ENCODE results near the gene ABHD17A. TPM values are rescaled to one million over a fixed set of nuclear protein-coding genes. Genes with fewer than 3 reads are reported as not detected.

The ABHD17A gene
- total RNA-seq, 1 experiment from 2014 or later = 60.7 TPM

GRCh38 chr19:1860821-1861598 is 24.3 kb downstream of the ABHD17A start (continued):
- TF ChIP-seq STAT6 (CRISPR knock-in tag; conservative IDR thresholded peaks at IDR 0.05; ENCODE audit: low read depth) = no peak
- TF ChIP-seq EMX1 (CRISPR knock-in tag; IDR thresholded peaks at IDR 0.05) = no peak
- no peak for TF ChIP-seq ZNF219 (CRISPR knock-in tag; IDR thresholded peaks at IDR 0.05; ENCODE audit: borderline replicate concordance)

GRCh38 chr19:1860042-1860775 is 25.1 kb downstream of the ABHD17A start:
- no peak for ATAC-seq
- Mint-ChIP-seq H3K9me3 (no peaks in the 10 kb centered on the region), H3K27me3 (ENCODE audit: low read depth) (peaks cover 11% of the 10 kb centered on the region), H3K4me1 (peaks cover 33% of the 10 kb centered on the region), H3K36me3 (no peaks in the 10 kb centered on the region), H3K27ac (no peak overlapping the region), H3K4me3 (peak overlapping the region; percentile 84)
- CTCF ChIA-PET = interaction anchor here (1.1 kb wide), 1 partner anchor 11 kb away, joined by 4 read pairs; the partner anchor contains the start of gene REXO1
- POLR2A ChIA-PET = no interaction called here
- TF ChIP-seq AFF4 (CRISPR knock-in tag; IDR thresholded peaks at IDR 0.05; ENCODE audit: borderline replicate concordance) = no peak
- TF ChIP-seq ZNF232 (CRISPR knock-in tag; IDR thresholded peaks at IDR 0.05) = no peak
- DNase-seq (ENCODE audit: low spot score) = peak; percentile 48

GRCh38 chr19:1859331-1859781 is 25.9 kb downstream of the ABHD17A start:
- peaks cover 11% of the 10 kb centered on the region for H3K27me3 Mint-ChIP-seq (ENCODE audit: low read depth)
- peaks cover 42% of the 10 kb centered on the region for H3K4me1 Mint-ChIP-seq
- H3K36me3 Mint-ChIP-seq = no peaks in the 10 kb centered on the region
- POLR2A ChIA-PET = no interaction called here
- H3K9me3 Mint-ChIP-seq = no peaks in the 10 kb centered on the region
- ATAC-seq (no peak), DNase-seq (ENCODE audit: low spot score) (no peak)
- H3K4me3 Mint-ChIP-seq = peak overlapping the region; percentile 51
- CTCF ChIA-PET = interaction anchor here (5.4 to 8.2 kb wide), 2 partner anchors 21 to 33 kb away, joined by 57 to 70 read pairs; no protein-coding TSS in a partner anchor
- H3K27ac Mint-ChIP-seq = no peak overlapping the region
- TF ChIP-seq ATF1 (CRISPR knock-in tag; IDR thresholded peaks at IDR 0.05) (no peak), ATF2 (CRISPR knock-in tag; IDR thresholded peaks at IDR 0.05; ENCODE audit: borderline replicate concordance, low read depth) (no peak), ARID4B (CRISPR knock-in tag; IDR thresholded peaks at IDR 0.05; ENCODE audit: borderline replicate concordance) (no peak), NR3C1 (CRISPR knock-in tag; conservative IDR thresholded peaks at IDR 0.05; ENCODE audit: low read depth) (no peak), ZNF281 (CRISPR knock-in tag; IDR thresholded peaks at IDR 0.05) (no peak), ZSCAN18 (CRISPR knock-in tag; IDR thresholded peaks at IDR 0.05) (no peak)
